AML-193 (cell line): ENCODE data around the gene AHRR.

Experiments used
- DNase-seq, 2 experiments: peaks; one replicate each; lab custom pipeline; 2025; lab: John Stamatoyannopoulos, UW

AHRR gene

DNA sequence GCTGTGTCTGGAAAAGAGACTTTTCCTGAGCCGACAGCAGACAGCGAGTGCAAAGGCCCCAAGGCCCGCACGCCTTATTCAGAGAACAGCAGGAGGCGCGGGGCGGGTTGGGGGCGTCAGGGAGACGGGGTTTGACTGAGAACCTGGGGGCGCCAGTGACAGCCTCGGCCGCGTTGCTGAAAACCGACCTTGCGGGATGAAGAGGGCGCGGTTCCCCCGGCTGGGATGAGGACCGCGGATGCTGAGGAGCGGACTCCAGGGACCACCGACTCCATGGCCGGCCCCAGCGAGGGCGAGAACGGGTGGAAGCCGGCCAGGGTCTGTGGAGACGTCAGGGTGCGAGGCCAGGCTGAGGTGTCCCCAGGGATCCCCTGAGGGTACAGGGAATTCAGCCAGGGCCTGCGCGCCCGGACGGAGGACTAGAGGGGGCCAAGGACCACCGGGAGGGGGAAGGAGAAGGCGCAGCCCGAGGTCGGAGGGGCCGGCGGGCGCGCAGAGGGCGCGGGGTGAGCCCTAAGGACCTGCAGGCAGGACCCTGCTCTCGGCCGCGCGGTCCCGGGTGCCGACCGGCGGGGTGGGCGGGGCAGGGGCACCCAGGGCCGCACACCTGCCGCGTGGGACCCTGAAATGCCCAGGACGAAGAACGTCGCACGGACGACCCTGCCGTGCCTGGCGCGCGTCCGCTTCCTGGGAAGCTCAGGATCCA, 837 bp upstream of the AHRR start:
- DNase-seq = no peak

DNA sequence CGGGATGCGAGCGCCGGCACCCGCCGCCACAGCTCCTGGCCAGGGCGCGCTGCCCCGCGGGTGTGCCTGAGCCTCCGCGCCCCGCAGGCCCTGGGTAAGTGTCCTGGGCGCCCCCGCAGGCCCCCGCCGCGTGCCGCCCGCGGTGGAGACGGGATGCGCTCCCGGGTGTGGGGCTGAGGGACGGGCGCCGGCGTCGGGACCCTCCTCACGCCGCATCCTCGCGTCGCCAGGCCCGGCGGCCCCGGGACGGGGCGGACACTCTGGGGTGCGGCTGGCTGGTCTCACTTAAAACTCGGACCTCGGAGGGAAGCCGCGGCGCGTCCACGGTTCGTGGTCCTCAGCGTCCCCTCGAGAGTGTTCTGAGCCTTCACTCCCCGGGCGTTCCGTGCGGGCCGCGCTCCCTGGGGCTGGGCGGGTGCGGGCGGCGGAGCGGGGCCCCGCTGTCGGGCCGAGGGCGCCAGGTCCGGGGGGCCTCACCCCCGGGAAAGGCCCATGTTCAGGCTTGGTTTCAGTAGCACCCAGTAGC, 275 bp downstream of the AHRR start:
- no peak for DNase-seq

DNA sequence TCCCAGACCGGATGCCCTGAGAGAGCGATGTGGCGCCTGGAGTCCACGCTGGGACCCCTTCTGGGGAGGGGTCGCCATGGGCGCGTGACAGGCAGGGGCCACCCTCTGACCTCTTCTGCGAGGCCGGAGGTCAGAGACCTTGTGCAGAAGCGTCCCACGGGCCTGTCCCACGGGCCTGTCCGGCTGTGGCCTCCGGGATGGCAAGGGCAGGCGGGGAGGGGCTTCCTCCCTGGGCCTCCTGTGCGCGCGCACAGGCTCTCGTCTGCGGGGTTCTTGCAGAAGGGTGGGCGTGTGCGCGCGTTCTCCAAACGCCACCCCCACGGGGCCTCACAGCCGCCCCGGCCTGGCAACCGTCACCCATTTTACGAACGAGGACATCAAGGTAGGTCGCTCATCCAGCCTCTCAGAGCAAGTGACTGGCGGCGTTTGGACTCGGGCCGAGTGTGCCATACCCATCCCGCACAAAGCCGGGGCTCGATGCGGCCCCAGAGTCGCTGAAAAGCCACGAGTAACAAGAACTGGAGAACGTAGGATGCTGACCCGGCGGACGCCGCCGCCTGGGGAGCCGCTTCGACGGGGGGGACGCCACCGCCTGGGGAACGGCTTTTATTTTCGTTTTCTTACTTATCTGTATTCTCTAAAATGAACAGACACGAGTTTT, 897 bp downstream of the AHRR start:
- no peak for DNase-seq

DNA sequence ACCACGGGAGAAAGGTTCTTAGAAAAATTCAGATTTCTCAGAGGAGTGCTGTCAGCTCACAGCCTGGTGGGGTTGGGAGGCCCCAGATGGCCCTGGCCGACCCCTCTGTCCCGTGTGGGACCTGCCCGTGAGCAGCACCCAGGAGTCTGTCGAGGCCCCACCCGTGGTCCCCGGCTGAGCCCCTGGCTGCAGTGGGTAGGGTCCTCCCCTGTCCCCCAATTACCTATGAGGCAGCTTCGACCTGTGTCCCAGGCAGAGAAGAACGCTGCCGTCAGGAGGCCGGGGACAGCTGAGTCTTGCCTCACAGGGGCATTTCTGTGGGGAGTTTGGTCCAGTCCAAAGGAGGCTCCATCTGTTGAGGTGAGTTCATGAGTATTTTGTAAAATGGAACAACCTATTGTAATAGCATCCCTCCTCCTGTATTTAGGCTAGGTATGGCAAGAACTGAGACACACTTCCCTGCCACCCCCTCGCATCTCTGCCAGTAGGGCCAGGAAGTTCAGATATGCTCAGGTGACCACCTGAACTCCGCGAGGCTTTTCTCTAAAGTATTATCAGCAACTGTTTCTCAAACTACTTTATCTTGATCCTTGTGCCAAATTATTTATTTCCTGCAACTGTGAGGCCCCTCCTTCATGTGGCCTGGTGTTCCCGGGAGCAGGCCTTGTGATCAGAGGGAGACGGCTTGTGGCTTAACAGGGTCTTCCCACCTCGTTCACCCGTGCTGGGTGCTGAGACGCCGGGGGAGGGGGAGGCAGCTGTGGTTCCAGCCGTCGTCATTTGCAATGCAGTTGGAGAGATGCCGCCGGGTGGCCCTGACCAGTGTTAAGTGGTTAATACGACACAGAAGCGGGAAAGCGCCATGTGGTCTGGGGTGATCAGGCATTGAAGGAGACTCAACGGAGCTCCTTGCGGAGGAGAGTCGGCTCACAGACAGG, 1.7 kb downstream of the AHRR start:
- DNase-seq = no peak

DNA sequence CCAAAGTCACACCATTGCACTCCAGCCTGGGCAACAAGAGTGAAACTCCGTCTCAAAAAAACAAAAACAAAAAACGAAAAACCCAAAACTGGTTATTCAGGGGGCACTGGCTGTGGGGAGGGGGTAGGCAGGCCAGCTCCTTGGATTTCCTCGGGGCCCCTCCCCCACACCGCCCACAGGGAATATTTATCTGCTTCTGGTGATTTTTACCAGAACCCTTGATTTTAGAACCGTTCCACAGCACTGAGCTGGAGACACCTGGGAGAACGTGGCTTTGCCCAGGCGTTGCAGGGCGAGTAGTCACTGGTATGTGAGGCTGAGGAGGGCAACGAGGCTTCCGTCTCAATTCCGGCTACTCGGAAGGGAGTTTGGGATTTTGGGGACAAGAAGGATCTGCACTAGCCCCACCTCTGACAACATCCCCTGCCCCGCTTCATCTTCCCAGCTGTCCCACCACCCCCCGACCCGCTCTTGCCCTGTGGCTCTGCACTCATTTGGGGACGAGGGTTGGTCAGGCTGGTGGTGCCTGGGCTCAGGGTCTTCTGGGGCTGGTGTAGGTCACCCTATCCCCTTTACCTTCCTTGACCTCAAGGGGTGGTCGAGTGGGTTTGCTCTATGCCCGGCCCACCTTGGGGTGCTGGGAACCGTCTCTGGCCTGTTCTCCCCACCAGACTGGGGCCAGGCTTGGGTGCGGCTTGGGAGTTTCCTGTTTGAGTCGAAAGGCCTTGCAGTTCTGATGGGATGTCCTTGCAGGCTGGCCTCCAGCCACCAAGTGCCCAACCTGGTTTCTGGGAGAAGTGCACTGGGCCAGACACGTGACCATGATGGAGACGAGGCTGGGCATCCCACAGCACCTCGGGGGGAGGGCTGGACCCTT, 3.5 kb downstream of the AHRR start:
- no peak for DNase-seq

DNA sequence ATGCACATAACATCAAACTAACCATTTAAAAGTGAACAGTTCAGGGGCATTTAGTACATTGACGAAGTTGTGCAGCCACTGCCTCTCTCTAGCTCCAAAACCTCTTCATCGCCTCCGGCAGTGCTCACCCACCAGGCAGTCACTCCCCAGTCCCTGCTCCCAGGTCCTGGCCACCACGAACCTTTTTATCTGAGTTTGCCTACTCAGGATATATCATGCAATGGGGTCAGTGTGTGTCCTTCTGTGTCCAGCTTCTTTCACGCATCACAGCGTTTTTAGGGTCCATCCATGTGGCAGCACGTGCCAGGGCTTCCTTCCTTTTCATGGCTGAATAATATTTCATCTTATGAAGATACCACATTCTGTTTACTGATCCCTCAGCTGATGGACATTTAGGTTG, 4.6 kb downstream of the AHRR start:
- DNase-seq = no peak

DNA sequence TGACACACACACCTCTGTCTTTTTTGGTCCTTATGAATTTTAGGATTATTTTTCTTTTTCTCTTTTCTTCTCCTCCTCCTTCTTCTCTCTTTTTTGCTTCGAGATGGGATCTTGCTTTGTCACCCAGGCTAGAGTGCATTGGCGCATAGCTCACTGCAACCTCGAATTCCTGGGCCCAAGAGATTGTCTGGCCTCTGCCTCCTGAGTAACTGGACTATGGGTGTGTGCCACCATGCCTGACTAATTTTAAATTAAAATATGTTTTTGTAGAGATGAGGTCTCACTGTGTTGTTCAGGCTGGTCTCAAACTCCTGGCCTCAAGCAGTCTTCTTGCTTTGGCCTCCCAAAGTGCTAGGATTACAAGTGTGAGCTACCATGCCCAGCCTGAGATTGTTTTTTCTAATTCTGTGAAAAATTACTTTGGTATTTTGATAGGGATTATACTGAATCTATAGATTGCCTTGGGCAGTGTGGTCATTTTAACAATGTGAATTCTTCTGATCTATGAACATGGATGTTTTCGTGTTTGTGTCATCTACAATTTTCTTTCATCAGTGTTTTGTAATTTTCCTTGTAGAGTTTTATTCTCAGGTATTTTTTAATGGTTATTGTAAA, 7.7 kb downstream of the AHRR start:
- DNase-seq = no peak

DNA sequence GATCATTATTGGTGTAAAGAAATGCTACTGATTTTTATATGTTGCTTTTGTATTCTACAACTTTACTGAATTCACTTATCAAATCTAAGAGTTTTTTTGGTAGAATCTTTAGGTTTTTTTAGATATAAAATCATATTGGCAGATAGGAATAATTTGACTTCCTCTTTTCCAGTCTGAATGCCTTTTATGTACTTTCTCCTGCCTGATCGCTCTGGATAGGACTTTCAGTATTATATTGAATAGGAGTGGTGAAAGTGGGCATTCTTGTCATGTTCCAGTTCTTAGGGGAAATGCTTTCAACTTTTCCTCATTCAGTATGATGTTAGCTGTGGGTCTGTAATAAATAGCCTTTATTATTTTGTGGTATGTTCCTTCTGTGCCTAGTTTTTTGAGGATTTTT, 8.3 kb downstream of the AHRR start:
- DNase-seq = peak in 1 of 2 experiments; percentile 4

DNA sequence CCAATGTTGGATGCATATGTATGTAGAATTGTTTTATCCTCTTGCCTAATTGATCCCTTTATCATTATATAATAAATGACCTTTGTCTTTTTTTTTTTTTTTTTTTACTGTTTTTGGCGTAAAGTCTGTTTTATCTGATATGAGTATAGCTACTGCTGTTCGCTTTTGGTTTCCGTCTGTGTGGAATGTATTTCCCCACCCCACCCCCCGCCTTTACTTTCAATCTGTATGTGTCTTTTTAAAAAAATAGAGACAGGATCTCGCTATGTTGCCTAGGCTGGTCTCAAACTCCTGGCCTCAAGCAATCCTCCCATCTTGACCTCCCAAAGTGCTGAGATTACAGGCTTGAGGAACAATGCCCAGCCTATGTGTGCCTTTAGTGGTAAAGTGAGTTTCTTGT, 11.3 kb downstream of the AHRR start:
- DNase-seq = no peak

DNA sequence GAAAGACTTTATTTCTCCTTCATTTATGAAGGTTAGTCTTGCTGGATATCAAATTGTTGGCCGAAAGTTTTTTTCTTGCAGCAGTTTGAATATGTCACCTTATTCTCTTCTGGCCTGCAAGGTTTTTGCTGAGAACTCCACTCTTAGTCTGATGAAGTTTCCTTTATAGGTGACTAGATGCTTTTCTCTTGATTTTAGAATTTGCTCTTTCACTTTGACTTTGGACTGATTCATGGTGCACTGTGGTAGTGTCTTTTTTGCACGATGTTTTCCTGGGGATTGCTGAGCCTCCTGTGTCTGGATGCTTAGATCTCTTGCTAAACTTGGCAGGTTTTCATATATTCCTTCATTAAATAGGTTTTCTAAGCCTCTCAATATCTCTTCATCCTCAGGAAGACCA, 12.4 kb downstream of the AHRR start:
- DNase-seq = no peak

DNA sequence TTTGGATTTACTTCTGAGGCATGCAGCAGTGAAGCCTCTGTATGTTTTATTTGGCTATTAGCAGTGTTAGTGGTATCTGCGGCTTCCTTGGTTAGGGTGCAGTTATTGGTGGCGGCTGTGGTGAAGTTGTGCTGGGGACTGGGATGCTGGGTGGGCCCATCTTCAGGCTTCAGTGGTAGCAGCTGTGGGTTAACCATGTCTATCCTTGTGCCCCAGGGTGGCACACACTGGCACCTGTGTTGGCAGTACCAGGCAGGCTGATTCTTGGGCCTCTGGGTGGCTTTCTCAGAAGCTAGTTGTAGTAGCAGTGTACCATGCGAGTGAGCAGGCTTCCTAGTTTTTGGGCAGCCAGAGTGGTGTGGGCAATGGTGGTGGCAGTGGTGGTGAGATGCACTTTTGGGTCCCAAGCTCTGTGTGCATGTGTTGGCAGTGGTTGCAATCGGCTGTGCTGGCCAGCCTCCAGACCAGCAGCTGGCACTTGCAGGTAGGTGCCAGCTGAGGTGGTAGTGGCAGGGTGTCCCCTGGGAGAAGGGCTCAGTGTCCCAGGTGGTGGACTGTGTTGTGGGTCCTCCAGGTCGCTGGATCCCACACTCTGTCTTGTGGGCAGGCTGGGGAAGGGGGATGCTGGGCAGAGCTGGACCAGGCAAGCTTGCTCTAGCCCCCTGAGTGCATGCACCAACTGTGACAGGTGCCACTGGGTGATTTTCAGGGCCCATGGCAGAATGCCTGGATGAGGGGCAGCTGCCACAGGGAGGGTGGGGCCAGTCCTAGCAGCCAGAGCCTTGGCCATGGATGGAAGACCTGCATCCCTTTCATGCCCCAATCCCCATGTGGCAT, 13.6 kb downstream of the AHRR start:
- no peak for DNase-seq

DNA sequence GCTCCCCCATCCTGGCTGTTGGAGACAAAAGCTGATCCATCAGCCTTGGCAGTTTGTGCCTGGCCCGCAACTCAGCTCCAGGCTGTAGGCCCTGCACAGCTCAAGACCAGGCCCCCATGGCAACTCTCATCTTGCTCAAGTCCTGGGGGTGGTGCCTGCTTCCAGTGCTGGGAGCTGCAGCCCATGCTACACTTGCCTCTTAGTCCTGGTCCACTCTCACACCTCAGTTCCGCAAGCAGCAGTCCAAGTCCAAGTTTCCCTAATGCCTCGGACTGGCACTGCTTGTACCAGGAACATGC, 14.2 kb downstream of the AHRR start:
- no peak for DNase-seq

DNA sequence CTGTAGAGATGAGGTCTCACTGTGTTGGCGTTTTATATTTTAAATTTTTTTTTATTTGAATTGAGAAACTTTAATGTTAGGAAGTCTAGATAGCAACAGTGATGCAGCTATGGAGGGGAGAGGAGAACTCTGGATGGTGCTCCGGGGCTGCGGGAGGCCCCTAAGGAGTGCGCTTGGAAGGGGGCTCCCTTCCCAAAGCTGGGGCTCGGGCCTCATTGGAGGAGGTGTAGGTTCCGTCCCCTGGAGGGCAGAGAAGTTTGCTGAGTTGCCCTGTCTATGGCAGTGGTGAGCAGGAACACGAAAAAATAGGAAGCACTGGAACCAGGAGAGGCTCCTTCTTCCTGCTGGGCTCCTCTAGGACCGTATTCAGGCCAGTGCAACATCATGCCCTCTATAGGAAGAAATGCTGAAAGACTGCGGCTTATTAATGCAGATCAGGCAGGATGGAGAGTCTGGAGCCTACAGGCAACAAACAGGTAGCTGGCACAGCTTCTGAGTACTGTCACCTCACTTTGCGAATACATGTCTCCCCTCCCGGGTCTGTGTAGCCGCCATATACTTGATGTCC, 16.1 kb downstream of the AHRR start:
- DNase-seq = no peak

DNA sequence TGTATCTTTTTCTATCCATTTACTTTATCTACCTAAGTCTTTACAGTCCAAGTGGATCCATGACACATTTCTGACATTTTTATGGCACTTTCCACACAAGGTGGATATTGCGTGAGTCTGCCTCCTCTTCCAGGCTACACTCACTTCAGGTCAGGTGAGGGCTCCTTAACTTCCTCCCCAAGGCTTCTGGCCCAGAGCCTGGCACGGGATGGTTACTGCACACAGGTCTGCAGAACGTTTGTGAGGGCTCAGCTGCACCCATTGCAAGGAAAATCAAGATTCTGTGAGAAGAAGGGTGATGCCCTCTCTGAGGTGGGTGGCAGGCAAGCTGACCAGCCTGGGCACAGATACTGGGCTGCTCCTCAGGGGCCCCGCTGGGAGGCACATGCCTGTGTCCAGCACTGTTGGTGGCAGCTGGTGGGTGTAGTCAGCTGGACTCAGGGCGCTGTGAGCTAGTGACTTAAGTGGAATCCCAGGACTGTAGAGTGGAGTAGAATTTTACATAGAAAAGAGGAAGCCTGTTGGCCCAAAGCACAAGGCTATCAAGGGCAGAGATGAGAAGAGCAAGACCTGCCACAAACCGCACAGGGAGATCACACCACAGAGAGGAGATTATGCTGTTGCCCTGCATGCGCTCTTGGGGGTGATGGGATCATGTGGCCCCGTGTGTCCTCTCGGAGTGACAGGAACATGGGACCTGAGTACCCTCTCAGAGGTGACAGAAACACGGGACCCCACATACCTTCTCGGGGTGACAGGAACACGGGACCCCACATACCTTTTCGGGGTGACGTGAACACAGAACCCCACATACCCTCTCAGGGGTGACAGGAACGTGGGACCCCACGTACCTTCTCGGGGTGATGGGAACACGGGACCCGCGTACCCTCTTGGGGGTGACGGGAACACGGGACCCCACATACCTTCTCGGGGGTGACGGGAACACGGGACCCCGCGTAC, 21.3 kb downstream of the AHRR start:
- no peak for DNase-seq

DNA sequence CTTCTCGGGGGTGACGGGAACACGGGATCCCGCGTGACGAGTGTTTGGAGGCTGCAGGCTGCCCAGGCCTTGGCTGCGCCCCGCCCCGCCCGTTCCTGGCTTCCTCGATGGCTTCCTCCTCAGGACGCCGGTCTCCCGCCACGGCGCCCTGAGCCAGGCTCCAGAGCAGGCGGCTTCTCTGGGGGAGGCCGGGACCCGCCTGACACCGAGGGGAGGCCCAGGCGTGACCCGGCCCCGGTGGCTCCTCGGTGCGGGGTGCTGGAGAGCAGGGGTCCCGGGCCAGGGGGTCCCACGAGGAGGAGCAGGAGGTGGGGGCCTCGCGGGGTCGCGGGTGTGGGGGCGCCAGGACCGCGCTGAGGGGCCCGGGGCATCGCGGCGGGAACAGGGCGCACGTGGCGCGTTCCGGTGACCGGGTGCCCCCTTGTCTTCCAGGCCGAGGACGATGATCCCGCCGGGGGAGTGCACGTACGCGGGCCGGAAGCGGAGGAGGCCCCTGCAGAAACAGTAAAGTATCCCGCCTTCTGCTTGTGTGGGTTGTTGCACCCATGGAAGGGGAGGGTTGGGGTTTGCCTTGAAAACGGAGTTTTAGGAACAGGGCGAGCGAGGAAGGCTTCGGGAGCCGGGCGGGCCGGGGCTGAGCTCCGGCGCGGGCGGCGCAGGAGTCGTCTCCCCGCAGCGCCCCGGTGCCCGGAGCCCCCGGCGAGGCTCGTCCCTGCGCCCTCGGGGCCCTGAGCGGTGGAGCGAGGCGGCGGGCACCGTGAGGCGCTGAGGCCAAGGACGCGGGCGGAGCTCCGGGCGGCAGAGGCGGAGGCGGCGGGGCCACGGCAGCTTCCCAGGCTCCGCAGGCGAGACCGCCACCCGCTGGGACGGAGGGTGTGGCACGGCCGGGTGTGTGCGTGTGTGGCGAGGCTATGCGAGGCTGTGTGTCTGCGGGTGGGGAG, 22.2 kb downstream of the AHRR start:
- no peak for DNase-seq

DNA sequence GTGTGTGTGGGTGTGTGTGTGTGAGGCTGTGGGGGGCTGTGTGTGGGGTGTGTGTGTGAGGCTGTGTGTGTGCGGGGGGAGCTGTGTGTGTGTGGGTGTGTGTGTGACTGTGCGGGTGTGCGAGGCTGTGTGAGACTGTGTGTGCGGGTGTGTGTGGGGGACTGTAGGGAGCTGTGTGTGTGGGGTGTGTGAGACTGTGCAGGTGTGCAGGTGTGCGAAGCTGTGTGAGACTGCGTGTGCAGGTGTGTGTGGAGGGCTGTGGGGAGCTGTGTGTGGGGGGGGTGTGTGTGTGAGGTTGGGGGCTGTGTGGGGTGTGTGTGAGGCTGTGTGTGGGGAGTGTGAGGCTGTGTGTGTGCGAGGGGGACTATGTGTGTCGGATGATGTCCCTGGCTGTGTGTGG, 23.2 kb downstream of the AHRR start:
- DNase-seq = no peak

DNA sequence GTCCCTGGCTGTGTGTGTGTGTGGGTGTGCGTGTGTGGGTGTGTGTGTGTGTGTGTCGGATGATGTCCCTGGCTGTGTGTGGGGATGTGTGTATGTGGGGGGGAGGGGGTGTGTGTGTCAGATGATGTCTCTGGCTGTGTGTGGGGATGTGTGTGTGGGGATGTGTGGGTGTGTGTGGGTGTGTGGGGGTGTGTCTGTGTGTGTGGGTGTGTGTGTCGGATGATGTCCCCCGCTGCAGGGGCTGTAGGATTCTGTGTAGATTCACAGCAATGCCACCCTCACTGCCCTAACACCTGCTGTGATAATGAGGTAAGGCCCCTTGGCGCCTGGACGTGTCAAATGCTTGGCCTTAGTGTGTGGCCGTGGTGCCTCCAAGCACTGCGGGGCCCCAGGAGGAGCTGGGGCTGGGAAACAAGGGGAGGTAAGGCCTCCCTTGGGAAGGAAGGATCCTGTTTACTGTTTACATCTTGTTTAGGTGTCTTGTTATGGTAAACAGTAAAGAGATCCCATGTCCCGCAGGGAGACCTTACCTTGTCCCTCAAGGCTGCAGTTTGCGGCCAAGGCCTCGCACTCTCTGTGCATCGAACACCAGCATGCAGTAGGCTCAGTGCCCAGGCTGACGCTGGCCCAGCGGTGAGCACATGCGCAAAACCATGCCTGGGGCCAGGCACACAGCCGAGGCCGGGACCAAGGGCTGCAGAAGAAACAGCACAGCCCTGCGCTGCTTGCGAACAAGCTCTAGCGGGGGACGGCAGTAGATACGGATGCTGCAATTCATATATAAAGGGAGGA, 24.1 kb downstream of the AHRR start:
- DNase-seq = no peak
